ENCODE results near the gene C9. TPM values are rescaled to one million over a fixed set of nuclear protein-coding genes. Genes with fewer than 3 reads are reported as not detected.

C9 gene
- total and polyA plus RNA-seq, 2 of the 4 experiments (the other 2 are of a cell fraction) = not detected

- Histone ChIP-seq H3K14ac (replicated peaks; ENCODE audit: low read depth, low read length) (no peak overlapping the region), H3K36me3 (ENCODE audit: control insufficient read depth, insufficient read depth, low read length) (no peaks in the 10 kb centered on the region), H2BK15ac (ENCODE audit: low read depth, low read length) (no peak overlapping the region), H3K79me1 (ENCODE audit: low read depth in 1 of 2, low read length in 2 of 2) (no peaks in the 10 kb centered on the region), H3K56ac (ENCODE audit: extremely low read depth, insufficient read depth, low read length) (no peak overlapping the region), H2BK20ac (ENCODE audit: low read depth, low read length) (no peak overlapping the region), H4K20me1 (ENCODE audit: insufficient read depth, low read length) (no peaks in the 10 kb centered on the region), H3K4me2 (ENCODE audit: low read depth, low read length) (no peak overlapping the region), H3K27me3 (ENCODE audit: control insufficient read depth, insufficient read depth, low read length) (peaks cover 10% of the 10 kb centered on the region), H3K4me1 (ENCODE audit: control insufficient read depth, insufficient read depth, low read length) (no peaks in the 10 kb centered on the region), H3K9me3 (ENCODE audit: control insufficient read depth, insufficient read depth, low read length) (0 out of 2 replicates have a peak, but pooled peaks cover 2% of the 10 kb centered on the region), H4K8ac (ENCODE audit: low read depth in 2 of 2, low read length in 2 of 2) (no peak overlapping the region), H2BK120ac (ENCODE audit: low read depth, low read length) (no peak overlapping the region), H3K4me3 (ENCODE audit: insufficient read depth, low read depth, low read length) (no peak overlapping the region), H4K5ac (ENCODE audit: low read depth, low read length) (no peak overlapping the region), H4K91ac (ENCODE audit: insufficient read depth, low read depth, low read length) (no peak overlapping the region), H2AFZ (replicated peaks; ENCODE audit: low read length, poor library complexity) (no peak overlapping the region), H3K9me1 (ENCODE audit: insufficient read depth, low read length) (no peaks in the 10 kb centered on the region), H2AK5ac (ENCODE audit: low read depth, low read length) (no peak overlapping the region), H3K27ac (ENCODE audit: insufficient read depth, low read length) (no peak overlapping the region), H3K4ac (ENCODE audit: low read depth, low read length) (no peak overlapping the region), H2BK5ac (ENCODE audit: low read depth, low read length, poor library complexity, severe bottlenecking) (no peak overlapping the region), H3K18ac (ENCODE audit: low read depth, low read length) (no peak overlapping the region), H3K23ac (ENCODE audit: low read depth, low read length) (no peak overlapping the region), H3K9ac (ENCODE audit: low read depth, low read length) (no peak overlapping the region), H2AK9ac (replicated peaks; ENCODE audit: low read depth, low read length, poor library complexity) (no peak overlapping the region)
- dilution Hi-C loops (cut with HindIII; ENCODE audit: low sequenced_read_pairs, unreplicated experiment) = no loop called here
- ATAC-seq (ENCODE audit: low read depth) (no peak), DNase-seq (no peak)
- ChIA-PET CTCF (no interaction called here), POLR2A (ENCODE audit: unreplicated experiment) (no interaction called here)
- in situ Hi-C loops (cut with MboI; ENCODE audit: low sequenced_read_pairs) = no loop called here
- TF ChIP-seq MAFK (IDR thresholded peaks at IDR 0.05; ENCODE audit: low read depth, low read length) = no peak
- no peak for TF ChIP-seq RAD21 (IDR thresholded peaks at IDR 0.05; ENCODE audit: low read length)
- no peak for TF ChIP-seq MAZ (IDR thresholded peaks at IDR 0.05; ENCODE audit: borderline replicate concordance, low read depth, low read length)
- TF ChIP-seq CHD1 (IDR thresholded peaks at IDR 0.05; ENCODE audit: low read depth, low read length) = no peak
- no peak for TF ChIP-seq POLR2A (IDR thresholded peaks at IDR 0.05; ENCODE audit: low read depth, low read length)
- TF ChIP-seq CEBPB (IDR thresholded peaks at IDR 0.05; ENCODE audit: low read depth, low read length) = no peak
- no peak for TF ChIP-seq BHLHE40 (IDR thresholded peaks at IDR 0.05; ENCODE audit: low read depth, low read length)
- TF ChIP-seq FOS (IDR thresholded peaks at IDR 0.05; ENCODE audit: low read depth, low read length) = no peak
- TF ChIP-seq CTCF (conservative IDR thresholded peaks at IDR 0.05; ENCODE audit: low read depth, low read length) = no peak
- TF ChIP-seq NFE2L2 (IDR thresholded peaks at IDR 0.05; ENCODE audit: low read depth, low read length) = no peak
- TF ChIP-seq SMC3 (IDR thresholded peaks at IDR 0.05; ENCODE audit: low read depth, low read length) = no peak
- TF ChIP-seq, protein P1, sequence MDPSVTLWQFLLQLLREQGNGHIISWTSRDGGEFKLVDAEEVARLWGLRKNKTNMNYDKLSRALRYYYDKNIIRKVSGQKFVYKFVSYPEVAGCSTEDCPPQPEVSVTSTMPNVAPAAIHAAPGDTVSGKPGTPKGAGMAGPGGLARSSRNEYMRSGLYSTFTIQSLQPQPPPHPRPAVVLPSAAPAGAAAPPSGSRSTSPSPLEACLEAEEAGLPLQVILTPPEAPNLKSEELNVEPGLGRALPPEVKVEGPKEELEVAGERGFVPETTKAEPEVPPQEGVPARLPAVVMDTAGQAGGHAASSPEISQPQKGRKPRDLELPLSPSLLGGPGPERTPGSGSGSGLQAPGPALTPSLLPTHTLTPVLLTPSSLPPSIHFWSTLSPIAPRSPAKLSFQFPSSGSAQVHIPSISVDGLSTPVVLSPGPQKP (IDR thresholded peaks at IDR 0.05; ENCODE audit: borderline replicate concordance, low read depth, low read length) = no peak
- TF ChIP-seq, protein P2, sequence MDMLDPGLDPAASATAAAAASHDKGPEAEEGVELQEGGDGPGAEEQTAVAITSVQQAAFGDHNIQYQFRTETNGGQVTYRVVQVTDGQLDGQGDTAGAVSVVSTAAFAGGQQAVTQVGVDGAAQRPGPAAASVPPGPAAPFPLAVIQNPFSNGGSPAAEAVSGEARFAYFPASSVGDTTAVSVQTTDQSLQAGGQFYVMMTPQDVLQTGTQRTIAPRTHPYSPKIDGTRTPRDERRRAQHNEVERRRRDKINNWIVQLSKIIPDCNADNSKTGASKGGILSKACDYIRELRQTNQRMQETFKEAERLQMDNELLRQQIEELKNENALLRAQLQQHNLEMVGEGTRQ (IDR thresholded peaks at IDR 0.05; ENCODE audit: low read depth, low read length) = no peak
- TF ChIP-seq RFX5 (IDR thresholded peaks at IDR 0.05; ENCODE audit: low read depth, low read length) = no peak
- TF ChIP-seq MXI1 (IDR thresholded peaks at IDR 0.05; ENCODE audit: borderline replicate concordance, low read depth, low read length) = no peak
- no TSS peak for BruUV-seq (replicated peaks)
- 100% methylated on average over 1 of the region's 2 CpGs; no CpG with 5 or more reads in 1 of the 2 experiments for WGBS, 2 experiments (ENCODE audit: extremely low coverage in 2 of 2, insufficient read length in 1 of 2)
- intact Hi-C loops (cut with micrococcal nuclease) = no loop called here
Observed at GRCh38 chr5:39352170-39352569, 12.1 kb downstream of the C9 start.
